ENCODE data around the gene SF3A2.

The SF3A2 gene

DNA sequence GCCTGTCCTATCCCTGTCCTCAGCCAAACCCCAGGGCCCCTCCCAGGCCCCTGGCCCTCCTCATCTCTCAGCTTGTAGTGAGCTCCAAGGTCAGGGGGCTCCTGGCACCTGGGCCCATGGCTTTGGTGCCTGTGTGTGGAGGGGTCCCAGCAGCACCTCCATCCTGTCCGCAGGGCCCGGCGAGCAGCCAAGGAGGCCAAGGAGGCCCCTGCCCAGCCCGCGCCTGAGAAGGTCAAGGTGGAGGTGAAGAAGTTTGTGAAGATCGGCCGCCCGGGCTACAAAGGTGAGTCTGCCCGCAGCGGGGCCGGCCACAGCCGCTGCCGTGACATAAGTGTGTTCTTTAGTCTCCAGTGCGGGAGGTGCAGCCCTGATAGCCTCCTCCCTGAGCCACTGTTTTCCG lies 8.6 kb downstream of the SF3A2 start:
- DNase-seq (ENCODE audit: low read depth): no peak
- TF ChIP-seq CTCF (IDR thresholded peaks at IDR 0.05; ENCODE audit: low read length, missing control alignments): no peak
- H3K4me3 ChIP-seq (replicated peaks; ENCODE audit: low read depth, low read length): no peak overlapping the region

GRCh38 chr19:2246014-2246620 lies 9.5 kb downstream of the SF3A2 start:
- no peak for DNase-seq (ENCODE audit: low read depth)
- H3K4me3 ChIP-seq (replicated peaks; ENCODE audit: low read depth, low read length): no peak overlapping the region

GRCh38 chr19:2246801-2247361 lies 10.3 kb downstream of the SF3A2 start:
- DNase-seq (ENCODE audit: low read depth): peak; percentile 67

More at GRCh38 chr19:2246014-2246620, 9.5 kb downstream of the SF3A2 start:
- TF ChIP-seq CTCF (IDR thresholded peaks at IDR 0.05; ENCODE audit: low read length, missing control alignments): no peak

DNA sequence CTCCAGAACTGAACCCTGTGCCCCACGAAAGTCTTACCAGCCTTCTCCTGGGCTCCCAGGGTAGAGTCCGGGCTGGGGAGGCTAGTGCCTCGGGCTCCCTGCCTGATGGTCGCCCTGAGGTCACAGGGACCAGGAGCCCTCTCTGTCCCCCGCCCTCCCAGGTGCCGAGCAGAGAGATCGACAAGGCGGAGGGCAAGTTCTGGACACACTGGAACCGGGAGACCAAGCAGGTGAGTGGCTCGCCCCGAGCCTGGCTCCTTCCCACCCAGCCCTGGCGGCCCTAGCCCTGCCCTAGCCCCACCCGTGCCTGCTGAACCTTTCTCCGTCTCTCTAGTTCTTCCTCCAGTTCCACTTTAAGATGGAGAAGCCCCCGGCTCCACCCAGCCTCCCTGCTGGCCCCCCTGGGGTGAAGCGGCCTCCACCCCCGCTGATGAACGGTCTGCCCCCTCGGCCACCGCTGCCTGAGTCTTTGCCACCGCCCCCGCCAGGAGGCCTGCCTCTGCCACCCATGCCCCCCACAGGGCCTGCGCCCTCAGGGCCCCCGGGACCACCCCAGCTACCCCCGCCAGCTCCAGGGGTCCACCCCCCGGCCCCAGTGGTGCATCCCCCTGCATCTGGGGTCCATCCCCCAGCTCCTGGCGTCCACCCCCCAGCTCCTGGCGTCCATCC lies 10.9 kb downstream of the SF3A2 start:
- no peak overlapping the region for H3K4me3 ChIP-seq (replicated peaks; ENCODE audit: low read depth, low read length)
- no peak for TF ChIP-seq CTCF (IDR thresholded peaks at IDR 0.05; ENCODE audit: low read length, missing control alignments)
- DNase-seq (ENCODE audit: low read depth): no peak

More at GRCh38 chr19:2246801-2247361, 10.3 kb downstream of the SF3A2 start:
- TF ChIP-seq CTCF (IDR thresholded peaks at IDR 0.05; ENCODE audit: low read length, missing control alignments): no peak
- H3K4me3 ChIP-seq (replicated peaks; ENCODE audit: low read depth, low read length): no peak overlapping the region

- no peak for DNase-seq (ENCODE audit: low read depth)
- no peak for TF ChIP-seq CTCF (IDR thresholded peaks at IDR 0.05; ENCODE audit: low read length, missing control alignments)
- H3K4me3 ChIP-seq (replicated peaks; ENCODE audit: low read depth, low read length): no peak overlapping the region
Observed at GRCh38 chr19:2248136-2249009, 11.7 kb downstream of the SF3A2 start.

DNA sequence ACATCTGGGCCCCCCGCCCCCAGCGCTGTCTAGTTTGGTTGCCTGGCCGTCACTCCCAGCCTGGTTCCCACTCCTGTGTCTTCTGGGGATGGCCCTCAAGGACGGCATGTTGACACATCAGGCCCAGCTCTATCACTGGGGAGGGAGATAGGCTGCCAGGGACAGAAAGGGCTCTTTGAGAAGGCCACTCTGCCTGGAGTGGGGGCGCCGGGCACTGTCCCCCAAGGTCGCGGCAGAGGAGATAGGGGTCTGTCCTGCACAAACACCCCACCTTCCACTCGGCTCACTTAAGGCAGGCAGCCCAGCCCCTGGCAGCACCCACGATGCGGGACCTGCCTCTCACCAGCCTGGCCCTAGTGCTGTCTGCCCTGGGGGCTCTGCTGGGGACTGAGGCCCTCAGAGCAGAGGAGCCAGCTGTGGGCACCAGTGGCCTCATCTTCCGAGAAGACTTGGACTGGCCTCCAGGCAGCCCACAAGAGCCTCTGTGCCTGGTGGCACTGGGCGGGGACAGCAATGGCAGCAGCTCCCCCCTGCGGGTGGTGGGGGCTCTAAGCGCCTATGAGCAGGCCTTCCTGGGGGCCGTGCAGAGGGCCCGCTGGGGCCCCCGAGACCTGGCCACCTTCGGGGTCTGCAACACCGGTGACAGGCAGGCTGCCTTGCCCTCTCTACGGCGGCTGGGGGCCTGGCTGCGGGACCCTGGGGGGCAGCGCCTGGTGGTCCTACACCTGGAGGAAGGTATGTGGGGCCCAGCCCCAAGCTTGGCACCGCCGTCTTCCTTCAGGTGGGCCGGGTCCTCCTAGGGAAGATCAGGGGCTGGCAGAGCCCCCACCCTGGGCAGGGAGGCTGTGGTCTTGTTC lies 12.6 kb downstream of the SF3A2 start, which contains the start of gene AMH:
Gene AMH (plus strand): TSS at position 314 of the 857 bp plus-strand sequence. CDS start 10 bp downstream, at position 324.
- H3K4me3 ChIP-seq (replicated peaks; ENCODE audit: low read depth, low read length): no peak within 1 kb of the TSS
- TF ChIP-seq CTCF (IDR thresholded peaks at IDR 0.05; ENCODE audit: low read length, missing control alignments): no peak

More for the DNA sequence above, 12.6 kb downstream of the SF3A2 start, which contains the start of gene AMH:
- no peak for DNase-seq (ENCODE audit: low read depth)

Data from fibroblast of pulmonary artery (primary cell).